Measurements from ENCODE around the gene PLEKHN1.
A peak's percentile ranks its signal among the peaks of the same experiment; 100 is the strongest.

The PLEKHN1 gene

GRCh38 chr1:966135-966703 lies at the start of gene PLEKHN1:
Gene PLEKHN1, plus strand, starts transcription at chr1:966482. Its CDS starts 50 bp downstream, at chr1:966532.
- DNase-seq (ENCODE audit: low read depth): peak; percentile 27

GRCh38 chr1:917076-917459 lies 49.2 kb upstream of the PLEKHN1 start:
- DNase-seq (ENCODE audit: low read depth): no peak

- no peak for DNase-seq (ENCODE audit: low read depth)
These were observed 48.7 kb upstream of the PLEKHN1 start for GRCh38 chr1:917466-918091.

GRCh38 chr1:918353-918752 lies 47.9 kb upstream of the PLEKHN1 start:
- no peak for DNase-seq (ENCODE audit: low read depth)

- DNase-seq (ENCODE audit: low read depth): no peak
These were observed 47.4 kb upstream of the PLEKHN1 start for GRCh38 chr1:918843-919242.

- DNase-seq (ENCODE audit: low read depth): no peak
These were observed 46.9 kb upstream of the PLEKHN1 start for GRCh38 chr1:919271-919872.

- DNase-seq (ENCODE audit: low read depth): no peak
These were observed 46.3 kb upstream of the PLEKHN1 start for GRCh38 chr1:920010-920409.

GRCh38 chr1:920521-920920 lies 45.8 kb upstream of the PLEKHN1 start:
- DNase-seq (ENCODE audit: low read depth): no peak

- DNase-seq (ENCODE audit: low read depth): no peak
These were observed 45.1 kb upstream of the PLEKHN1 start for GRCh38 chr1:921011-921837.

GRCh38 chr1:923131-923990 lies 42.9 kb upstream of the PLEKHN1 start, which contains the start of gene SAMD11:
Gene SAMD11, plus strand, starts transcription at chr1:923923. Its CDS starts 509 bp downstream, at chr1:924432.
- DNase-seq (ENCODE audit: low read depth): peak; percentile 51

GRCh38 chr1:923991-924655 lies 42.2 kb upstream of the PLEKHN1 start:
- DNase-seq (ENCODE audit: low read depth): no peak

- DNase-seq (ENCODE audit: low read depth): no peak
These were observed 41.4 kb upstream of the PLEKHN1 start for GRCh38 chr1:924656-925560.

- DNase-seq (ENCODE audit: low read depth): no peak
These were observed 40.5 kb upstream of the PLEKHN1 start for GRCh38 chr1:925561-926421.

GRCh38 chr1:927234-927633 lies 39.0 kb upstream of the PLEKHN1 start:
- DNase-seq (ENCODE audit: low read depth): no peak

GRCh38 chr1:927748-928147 lies 38.5 kb upstream of the PLEKHN1 start:
- no peak for DNase-seq (ENCODE audit: low read depth)

- DNase-seq (ENCODE audit: low read depth): no peak
These were observed 37.2 kb upstream of the PLEKHN1 start for GRCh38 chr1:928825-929661.

- no peak for DNase-seq (ENCODE audit: low read depth)
These were observed 36.3 kb upstream of the PLEKHN1 start for GRCh38 chr1:929712-930632.

Measured in activated T-cell treated with anti-CD3 and anti-CD28 coated beads for 48 hours (primary cell).